HL-60 (cell line): Measurements from ENCODE around the gene FOXA3.
A peak's percentile ranks its signal among the peaks of the same experiment; 100 is the strongest.

Experiments used
- DNase-seq, 2 experiments: peaks; one replicate each; pipeline ENCODE4 v3.0.0-alpha.2; 2010 to 2020; ENCODE audit warnings: low read depth in 1 of 2, low spot score in 1 of 2
- H3K27ac ChIP-seq: fragments of 250-450 bp; sonication (Bioruptor Pico); replicated peaks from 2 replicates; pipeline ENCODE4 v1.5.1; 2020; ENCODE audit warnings: mild to moderate bottlenecking, moderate library complexity
- H3K27me3 ChIP-seq: fragments of 250-450 bp; sonication (Bioruptor Pico); 2 replicates; pipeline ENCODE4 v1.5.1; 2021; ENCODE audit warnings: mild to moderate bottlenecking, moderate library complexity; ENCODE audit not compliant: insufficient read depth, poor library complexity, severe bottlenecking
- H3K4me3 ChIP-seq: replicated peaks from 2 replicates; pipeline ENCODE4 v1.5.1; 2011; ENCODE audit warnings: mild to moderate bottlenecking, control low read depth, low read length; ENCODE audit not compliant: insufficient read depth
- CTCF ChIP-seq: IDR thresholded peaks from one replicate; pipeline ENCODE4 v1.5.1; 2011; ENCODE audit warnings: low read length, control low read depth, inconsistent platforms; ENCODE audit not compliant: insufficient read depth
- GABPA ChIP-seq: IDR thresholded peaks from 2 replicates; pipeline ENCODE4 v1.6.1; 2012; ENCODE audit warnings: low read depth
- POLR2AphosphoS5 ChIP-seq: IDR thresholded peaks from 2 replicates; pipeline ENCODE4 v1.6.1; 2012; ENCODE audit warnings: low read depth
- REST ChIP-seq: IDR thresholded peaks from 2 replicates; pipeline ENCODE4 v1.6.1; 2012; ENCODE audit warnings: low read depth; ENCODE audit not compliant: insufficient replicate concordance
- SPI1 ChIP-seq: IDR thresholded peaks from 2 replicates; pipeline ENCODE4 v1.6.1; 2012; ENCODE audit warnings: low read depth, mild to moderate bottlenecking, borderline replicate concordance

Gene FOXA3

DNA sequence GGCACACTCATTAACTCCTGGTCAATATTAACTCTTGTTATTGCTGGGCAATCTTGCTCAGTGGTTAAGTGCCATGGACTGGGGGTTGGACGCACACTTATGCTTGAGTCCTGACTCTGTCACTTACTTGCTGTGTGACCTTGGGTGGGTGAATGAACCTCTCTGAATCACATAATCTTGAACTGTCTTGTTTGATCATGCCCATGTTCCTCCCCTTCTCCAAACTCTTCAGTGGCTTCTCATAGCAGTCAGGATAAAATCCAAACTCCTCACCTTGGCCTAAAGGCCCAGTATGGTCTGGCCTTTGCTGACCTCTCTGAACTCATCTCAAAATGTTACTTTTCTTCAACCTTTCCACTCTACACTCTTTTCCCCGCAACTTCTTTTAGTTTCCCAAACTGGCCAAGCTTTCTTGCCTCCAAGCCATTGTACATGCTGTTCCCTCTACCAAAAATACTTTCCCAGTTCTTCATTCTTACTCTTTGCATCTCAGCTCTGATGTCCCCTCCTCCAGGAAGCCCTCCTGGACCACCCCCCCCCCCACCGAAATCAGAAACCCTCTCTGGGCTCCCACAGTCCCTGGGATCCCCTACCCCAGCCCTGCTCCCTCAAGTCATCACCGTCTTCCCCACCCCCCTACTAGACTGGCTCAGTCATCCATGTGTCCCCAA lies 35.9 kb downstream of the FOXA3 start:
- no peaks in the 10 kb centered on the region for H3K27me3 ChIP-seq
- no peak for TF ChIP-seq REST
- no peak for TF ChIP-seq POLR2AphosphoS5
- no peak for TF ChIP-seq CTCF
- TF ChIP-seq GABPA = no peak
- no peak for TF ChIP-seq SPI1
- no peak for DNase-seq
- H3K4me3 ChIP-seq = no peak overlapping the region
- no peak overlapping the region for H3K27ac ChIP-seq

DNA sequence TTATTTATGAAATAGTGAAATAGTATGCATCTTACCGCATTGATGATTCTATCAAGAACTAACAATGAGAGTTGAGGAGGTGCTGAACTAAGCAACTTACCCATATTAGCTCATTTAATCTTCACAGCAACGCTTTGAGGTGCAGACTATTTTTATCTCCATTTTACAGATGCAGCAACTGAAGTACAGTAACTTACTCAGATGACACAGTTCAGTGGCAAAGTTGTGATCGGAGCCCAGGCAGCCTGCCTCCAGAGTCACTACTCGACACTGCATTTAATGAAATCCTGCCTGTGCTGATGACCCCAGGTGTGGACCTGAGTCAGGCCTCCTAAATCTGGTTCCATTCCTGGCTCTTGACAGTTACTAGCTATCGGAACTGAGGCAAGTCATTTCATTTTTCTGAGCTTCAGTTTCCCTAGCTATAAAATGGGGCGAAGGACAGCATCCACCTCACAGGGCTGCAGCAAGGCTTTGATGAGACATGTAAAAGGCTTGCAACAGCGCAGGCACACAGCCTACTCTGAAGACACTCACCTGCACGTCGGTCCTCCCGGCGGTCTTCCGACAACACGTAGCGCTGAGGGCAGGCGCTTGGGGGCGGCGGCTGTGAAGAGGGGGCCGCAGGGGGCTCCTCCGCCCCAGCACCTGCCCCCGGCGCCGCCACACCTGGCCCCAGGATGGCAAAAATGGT lies 36.8 kb downstream of the FOXA3 start:
- Histone ChIP-seq H3K4me3 (peak overlapping the region; percentile 60), H3K27ac (no peak overlapping the region), H3K27me3 (no peaks in the 10 kb centered on the region)
- DNase-seq = no peak
- TF ChIP-seq POLR2AphosphoS5 = no peak

DNA sequence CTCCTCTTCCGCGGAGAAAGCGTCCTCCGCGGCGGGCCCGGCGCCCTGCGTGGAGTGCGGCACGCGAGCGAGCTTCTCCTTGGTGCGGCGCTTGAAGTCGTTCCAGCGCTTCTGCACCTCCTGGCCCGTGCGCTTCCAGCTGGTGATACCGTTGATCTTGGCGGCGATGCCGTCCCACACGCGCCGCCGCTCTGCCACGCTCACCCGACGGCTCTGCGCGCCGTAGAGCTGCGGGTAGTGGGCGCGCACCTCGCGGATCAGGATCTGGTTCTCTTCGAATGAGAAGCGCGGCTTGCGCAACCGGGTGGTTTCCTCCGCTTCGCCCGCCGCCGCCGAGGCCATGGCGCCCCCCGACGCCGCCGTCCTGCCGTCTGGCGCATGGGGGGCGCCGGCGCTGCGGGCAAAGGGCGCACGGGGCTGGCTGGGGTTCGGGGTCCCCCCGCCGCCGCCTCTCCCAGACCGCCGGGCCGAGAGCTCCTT lies 37.3 kb downstream of the FOXA3 start:
- TF ChIP-seq REST (no peak), SPI1 (no peak), POLR2AphosphoS5 (no peak), GABPA (no peak), CTCF (no peak)
- DNase-seq = peak; percentile 60 to 68
- Histone ChIP-seq H3K27me3 (no peaks in the 10 kb centered on the region), H3K27ac (no peak overlapping the region), H3K4me3 (peak overlapping the region; percentile 60)

- TF ChIP-seq SPI1 (no peak), GABPA (no peak), REST (no peak), POLR2AphosphoS5 (no peak), CTCF (no peak)
- Histone ChIP-seq H3K4me3 (peak within 1 kb of the TSS; percentile 60), H3K27ac (peak within 1 kb of the TSS; percentile 61), H3K27me3 (no peaks in the 10 kb centered on the region)
- peak in 1 of 2 experiments; percentile 37 for DNase-seq
Measured at GRCh38 chr19:45901912-45902650, 38.0 kb downstream of the FOXA3 start, which contains the start of gene MYPOP. Gene MYPOP, minus strand, starts transcription at chr19:45902613. Its CDS starts 840 bp downstream, at chr19:45901773.
